Mesenchymal stem cell (in vitro differentiated cells and primary cell): ENCODE measurements around the gene SYPL2.

Experiments used
- DNase-seq: peaks from one replicate; pipeline ENCODE4 v3.0.0-alpha.2; 2013
- H2AFZ ChIP-seq: one replicate; pipeline ENCODE4 v1.6.1; 2013; ENCODE audit warnings: low read depth, mild to moderate bottlenecking, control low read depth, inconsistent platforms, low read length, moderate library complexity
- H2AK5ac ChIP-seq: 2 replicates; pipeline ENCODE4 v1.6.1; 2013; ENCODE audit warnings: low read length, moderate library complexity, mild to moderate bottlenecking, inconsistent platforms; ENCODE audit not compliant: severe bottlenecking
- H2BK120ac ChIP-seq: one replicate; pipeline ENCODE4 v1.6.1; 2013; ENCODE audit warnings: low read depth, mild to moderate bottlenecking, inconsistent platforms, low read length, moderate library complexity
- H2BK12ac ChIP-seq, 2 experiments: one replicate each; pipeline ENCODE4 v1.6.1; 2013; ENCODE audit warnings: inconsistent platforms in 2 of 2, low read length in 2 of 2, mild to moderate bottlenecking in 2 of 2, moderate library complexity in 2 of 2, control low read depth in 1 of 2
- H2BK15ac ChIP-seq: one replicate; pipeline ENCODE4 v1.6.1; 2013; ENCODE audit warnings: mild to moderate bottlenecking, low read depth, inconsistent platforms; ENCODE audit not compliant: poor library complexity, severe bottlenecking
- H2BK5ac ChIP-seq: 2 replicates; pipeline ENCODE4 v1.6.1; 2013; ENCODE audit warnings: low read depth, mild to moderate bottlenecking, low read length, control low read depth, inconsistent platforms; ENCODE audit not compliant: poor library complexity, severe bottlenecking
- H3K14ac ChIP-seq, 2 experiments: one replicate each; pipeline ENCODE4 v1.6.1; 2013; ENCODE audit warnings: inconsistent platforms in 2 of 2, low read length in 2 of 2, control low read depth in 1 of 2, mild to moderate bottlenecking in 1 of 2, moderate library complexity in 1 of 2
- H3K18ac ChIP-seq, 2 experiments: one replicate each; pipeline ENCODE4 v1.6.1; 2013; ENCODE audit warnings: inconsistent platforms in 2 of 2, low read length in 2 of 2, control low read depth in 1 of 2, low read depth in 1 of 2, mild to moderate bottlenecking in 1 of 2
- H3K23ac ChIP-seq, 2 experiments: one replicate each; pipeline ENCODE4 v1.6.1; 2013; ENCODE audit warnings: inconsistent platforms in 2 of 2, low read length in 2 of 2, mild to moderate bottlenecking in 2 of 2, moderate library complexity in 2 of 2, control low read depth in 1 of 2
- H3K27ac ChIP-seq: 2 replicates; pipeline ENCODE4 v1.5.1; 2013; ENCODE audit warnings: mild to moderate bottlenecking, moderate library complexity, low read length, control low read depth, inconsistent platforms; ENCODE audit not compliant: poor library complexity, severe bottlenecking
- H3K27me3 ChIP-seq, 2 experiments: 2 replicates each; pipeline versions ENCODE4 v1.6.1 to v1.7.0; 2013; ENCODE audit warnings: low read length in 2 of 2, mild to moderate bottlenecking in 2 of 2, moderate library complexity in 2 of 2, control low read depth in 1 of 2, inconsistent platforms in 1 of 2; ENCODE audit not compliant: control insufficient read depth in 1 of 2, insufficient read depth in 1 of 2
- H3K36me3 ChIP-seq, 2 experiments: 2 replicates each; pipeline versions ENCODE4 v1.6.1 to v1.7.0; 2013; ENCODE audit warnings: low read length in 2 of 2, control low read depth in 1 of 2, inconsistent platforms in 1 of 2, low read depth in 1 of 2, mild to moderate bottlenecking in 1 of 2; ENCODE audit not compliant: insufficient read depth in 2 of 2, control insufficient read depth in 1 of 2
- H3K4ac ChIP-seq, 2 experiments: one replicate each; pipeline ENCODE4 v1.6.1; 2013; ENCODE audit warnings: inconsistent platforms in 2 of 2, low read length in 2 of 2, mild to moderate bottlenecking in 2 of 2, moderate library complexity in 2 of 2, control low read depth in 1 of 2, low read depth in 1 of 2
- H3K4me1 ChIP-seq: 2 replicates; pipeline ENCODE4 v1.6.1; 2013; ENCODE audit warnings: low read depth, low read length, control low read depth; ENCODE audit not compliant: control insufficient read depth, insufficient read depth
- H3K4me2 ChIP-seq: 2 replicates; pipeline ENCODE4 v1.6.1; 2013; ENCODE audit warnings: low read length, mild to moderate bottlenecking, inconsistent platforms; ENCODE audit not compliant: poor library complexity, severe bottlenecking
- H3K4me3 ChIP-seq, 2 experiments: 2 replicates each; pipeline versions ENCODE4 v1.5.1 to v1.7.0; 2013; ENCODE audit warnings: low read length in 2 of 2, mild to moderate bottlenecking in 2 of 2, control low read depth in 1 of 2, low read depth in 1 of 2; ENCODE audit not compliant: insufficient read depth in 1 of 2
- H3K79me1 ChIP-seq: replicated peaks from 2 replicates; pipeline ENCODE4 v1.6.1; 2013; ENCODE audit warnings: mild to moderate bottlenecking, control low read depth, low read length, inconsistent platforms; ENCODE audit not compliant: poor library complexity, severe bottlenecking
- H3K9ac ChIP-seq: 2 replicates; pipeline ENCODE4 v1.7.0; 2013; ENCODE audit warnings: mild to moderate bottlenecking, low read length, moderate library complexity
- H3K9me3 ChIP-seq: 2 replicates; pipeline ENCODE4 v1.7.0; 2013; ENCODE audit warnings: mild to moderate bottlenecking, low read length; ENCODE audit not compliant: control insufficient read depth
- H4K8ac ChIP-seq: one replicate; pipeline ENCODE4 v1.6.1; 2013; ENCODE audit warnings: inconsistent platforms, mild to moderate bottlenecking, low read length, moderate library complexity
- H4K91ac ChIP-seq: one replicate; pipeline ENCODE4 v1.6.1; 2013; ENCODE audit warnings: mild to moderate bottlenecking, low read length, inconsistent platforms
- WGBS: methylation state at CpG from one replicate; pipeline ENCODE4 v1.1.7; 2013; ENCODE audit warnings: mixed read lengths; 5-methylcytosine and 5-hydroxymethylcytosine counted together

Gene SYPL2

GRCh38 chr1:109497449-109498160 is 31.3 kb downstream of the SYPL2 start:
- H3K4me3 ChIP-seq: no peak overlapping the region
- no peaks in the 10 kb centered on the region for H3K9me3 ChIP-seq
- peaks cover 32% of the 10 kb centered on the region for H3K79me1 ChIP-seq
- peaks cover 24 to 42% of the 10 kb centered on the region in 2 experiments for H3K36me3 ChIP-seq
- H3K27ac ChIP-seq: no peak overlapping the region
- no peak overlapping the region for H3K4me2 ChIP-seq
- no peak overlapping the region for H2AFZ ChIP-seq
- no peak overlapping the region for H3K23ac ChIP-seq
- H3K27me3 ChIP-seq: no peaks in the 10 kb centered on the region
- no peak overlapping the region for H3K4ac ChIP-seq
- no peak overlapping the region for H2BK12ac ChIP-seq
- H2AK5ac ChIP-seq: no peak overlapping the region
- no peak overlapping the region for H3K14ac ChIP-seq
- H3K4me1 ChIP-seq: peaks cover 35% of the 10 kb centered on the region
- WGBS: 82% methylated on average over 9 of the region's 9 CpGs
- no peak overlapping the region for H2BK15ac ChIP-seq
- H2BK5ac ChIP-seq: no peak overlapping the region
- no peak overlapping the region for H4K8ac ChIP-seq
- no peak overlapping the region for H3K18ac ChIP-seq
- H4K91ac ChIP-seq: no peak overlapping the region
- no peak overlapping the region for H2BK120ac ChIP-seq
- no peak overlapping the region for H3K9ac ChIP-seq
- no peak for DNase-seq

- H3K4me2 ChIP-seq: no peak overlapping the region
- no peak overlapping the region for H3K9ac ChIP-seq
- no peak overlapping the region for H3K14ac ChIP-seq
- no peak overlapping the region for H2BK120ac ChIP-seq
- no peak overlapping the region for H4K8ac ChIP-seq
- no peak overlapping the region for H3K18ac ChIP-seq
- H2BK15ac ChIP-seq: no peak overlapping the region
- H3K23ac ChIP-seq: no peak overlapping the region
- WGBS: 87% methylated on average over 11 of the region's 12 CpGs
- H3K27me3 ChIP-seq: no peaks in the 10 kb centered on the region
- no peak overlapping the region for H2AFZ ChIP-seq
- H3K79me1 ChIP-seq: peaks cover 32% of the 10 kb centered on the region
- no peaks in the 10 kb centered on the region for H3K9me3 ChIP-seq
- peaks cover 35% of the 10 kb centered on the region for H3K4me1 ChIP-seq
- H3K4ac ChIP-seq: no peak overlapping the region
- no peak overlapping the region for H3K4me3 ChIP-seq
- no peak overlapping the region for H2BK5ac ChIP-seq
- H3K36me3 ChIP-seq: peaks cover 24 to 42% of the 10 kb centered on the region in 2 experiments
- no peak overlapping the region for H2AK5ac ChIP-seq
- peak; percentile 61 for DNase-seq
- H4K91ac ChIP-seq: no peak overlapping the region
- H3K27ac ChIP-seq: no peak overlapping the region
- H2BK12ac ChIP-seq: no peak overlapping the region
Measured at GRCh38 chr1:109498161-109498801, 31.9 kb downstream of the SYPL2 start.

- 70% methylated on average over 3 of the region's 7 CpGs for WGBS
- Histone ChIP-seq H3K4me2 (no peak overlapping the region), H2BK5ac (no peak overlapping the region), H3K79me1 (peaks cover 32% of the 10 kb centered on the region), H4K91ac (peak overlapping the region; percentile 11), H3K9ac (peak overlapping the region; percentile 19), H3K27ac (peak overlapping the region; percentile 79), H3K23ac (peak overlapping the region in 1 of 2 experiments; percentile 60), H2BK12ac (peak overlapping the region in 1 of 2 experiments; percentile 57), H3K14ac (peak overlapping the region in 1 of 2 experiments; percentile 80), H3K4ac (no peak overlapping the region), H4K8ac (no peak overlapping the region), H3K9me3 (no peaks in the 10 kb centered on the region), H3K4me3 (no peak overlapping the region), H3K4me1 (peaks cover 35% of the 10 kb centered on the region), H3K18ac (no peak overlapping the region), H2AK5ac (peak overlapping the region; percentile 16), H3K27me3 (no peaks in the 10 kb centered on the region), H2BK15ac (no peak overlapping the region), H3K36me3 (peaks cover 24 to 42% of the 10 kb centered on the region in 2 experiments), H2BK120ac (no peak overlapping the region), H2AFZ (no peak overlapping the region)
- DNase-seq: no peak
Measured at GRCh38 chr1:109499081-109499480, 32.7 kb downstream of the SYPL2 start.

- WGBS: 60% methylated on average over 4 of the region's 4 CpGs
- no peak overlapping the region for H3K4ac ChIP-seq
Measured at GRCh38 chr1:109499661-109500536, 33.6 kb downstream of the SYPL2 start.

More at GRCh38 chr1:109499661-109500536, 33.6 kb downstream of the SYPL2 start:
- Histone ChIP-seq H3K79me1 (peaks cover 31% of the 10 kb centered on the region), H3K14ac (no peak overlapping the region), H3K9ac (no peak overlapping the region), H3K9me3 (no peaks in the 10 kb centered on the region), H3K4me2 (no peak overlapping the region), H2BK12ac (peak overlapping the region in 1 of 2 experiments; percentile 21), H4K8ac (no peak overlapping the region), H3K4me3 (no peak overlapping the region), H3K23ac (no peak overlapping the region), H3K4me1 (peaks cover 34% of the 10 kb centered on the region), H2BK5ac (no peak overlapping the region), H2AK5ac (peak overlapping the region; percentile 68), H3K36me3 (peaks cover 24 to 42% of the 10 kb centered on the region in 2 experiments), H3K18ac (no peak overlapping the region), H2BK15ac (no peak overlapping the region), H2BK120ac (no peak overlapping the region), H3K27ac (peak overlapping the region; percentile 76), H4K91ac (peak overlapping the region; percentile 5), H3K27me3 (no peaks in the 10 kb centered on the region), H2AFZ (no peak overlapping the region)
- DNase-seq: peak; percentile 69
